Liver (tissue), 9 donors: ENCODE results near the gene KRIT1. TPM values are rescaled to one million over a fixed set of nuclear protein-coding genes. Genes with fewer than 3 reads are reported as not detected.

Source experiments
- DNase-seq: peaks from one replicate; pipeline ENCODE4 v3.0.0-alpha.2; 2017; ENCODE audit warnings: low spot score
- H3K27ac ChIP-seq, 2 donors: one replicate each; pipeline ENCODE4 v1.7.0; 2013; ENCODE audit warnings: inconsistent platforms in 2 of 2, low read length in 2 of 2, control low read depth in 1 of 2, low read depth in 1 of 2, mild to moderate bottlenecking in 1 of 2
- H3K27me3 ChIP-seq, 4 donors: one replicate each; pipeline versions ENCODE4 v1.6.1 to v1.7.0; 2013; ENCODE audit warnings: low read length in 3 of 4, inconsistent platforms in 1 of 4, mild to moderate bottlenecking in 1 of 4, moderate library complexity in 1 of 4; ENCODE audit not compliant: control insufficient read depth in 4 of 4, insufficient read depth in 4 of 4
- H3K36me3 ChIP-seq, 4 donors: one replicate each; pipeline versions ENCODE4 v1.6.1 to v1.7.0; 2013; ENCODE audit warnings: low read length in 3 of 4, mild to moderate bottlenecking in 3 of 4, low read depth in 1 of 4, moderate library complexity in 1 of 4; ENCODE audit not compliant: control insufficient read depth in 4 of 4, insufficient read depth in 3 of 4
- H3K4me1 ChIP-seq, 4 donors: one replicate each; pipeline versions ENCODE4 v1.6.1 to v1.7.0; 2013; ENCODE audit warnings: low read length in 3 of 4, mild to moderate bottlenecking in 3 of 4, moderate library complexity in 1 of 4; ENCODE audit not compliant: control insufficient read depth in 4 of 4, insufficient read depth in 4 of 4
- H3K4me3 ChIP-seq, 3 donors: one replicate each; pipeline versions ENCODE4 v1.6.1 to v1.7.0; 2013; ENCODE audit warnings: low read length in 3 of 3, control low read depth in 1 of 3, low read depth in 1 of 3, mild to moderate bottlenecking in 1 of 3
- H3K9ac ChIP-seq, 2 donors: one replicate each; pipeline ENCODE4 v1.7.0; 2013; ENCODE audit warnings: low read length in 2 of 2, mild to moderate bottlenecking in 2 of 2, moderate library complexity in 2 of 2, control low read depth in 1 of 2, low read depth in 1 of 2
- H3K9me3 ChIP-seq, 4 donors: one replicate each; pipeline versions ENCODE4 v1.6.1 to v1.7.0; 2013; ENCODE audit warnings: low read length in 3 of 4; ENCODE audit not compliant: control insufficient read depth in 4 of 4
- EGR1 ChIP-seq, 2 donors: IDR thresholded peaks; 2 replicates each; pipeline ENCODE4 v1.6.1; 2016 to 2018; ENCODE audit warnings: antibody characterized with exemption in 2 of 2, low read depth in 2 of 2
- FOXA1 ChIP-seq: IDR thresholded peaks from 2 replicates; pipeline ENCODE4 v1.6.1; 2016; ENCODE audit warnings: antibody characterized with exemption
- FOXA2 ChIP-seq: IDR thresholded peaks from 2 replicates; pipeline ENCODE4 v1.6.1; 2016; ENCODE audit warnings: antibody characterized with exemption
- GABPA ChIP-seq, 2 donors: IDR thresholded peaks in 1 of 2; conservative IDR thresholded peaks in 1 of 2; 2 replicates each; pipeline ENCODE4 v1.6.1; 2016; ENCODE audit warnings: antibody characterized with exemption in 2 of 2, mild to moderate bottlenecking in 1 of 2, moderate library complexity in 1 of 2
- HNF4A ChIP-seq, 2 donors: conservative IDR thresholded peaks; 2 replicates each; pipeline ENCODE4 v1.6.1; 2016; ENCODE audit warnings: antibody characterized with exemption in 2 of 2, mild to moderate bottlenecking in 2 of 2
- HNF4G ChIP-seq: IDR thresholded peaks from 2 replicates; pipeline ENCODE4 v1.6.1; 2016; ENCODE audit warnings: antibody characterized with exemption
- JUND ChIP-seq, 2 donors: IDR thresholded peaks; 2 replicates each; pipeline ENCODE4 v1.6.1; 2016; ENCODE audit warnings: antibody characterized with exemption in 2 of 2
- NR2F2 ChIP-seq: IDR thresholded peaks from 2 replicates; pipeline ENCODE4 v1.6.1; 2016; ENCODE audit warnings: antibody characterized with exemption
- RAD21 ChIP-seq, 2 donors: IDR thresholded peaks; 2 replicates each; pipeline ENCODE4 v1.6.1; 2016; ENCODE audit warnings: antibody characterized with exemption in 2 of 2, mild to moderate bottlenecking in 2 of 2
- RXRA ChIP-seq, 2 donors: IDR thresholded peaks; 2 replicates each; pipeline ENCODE4 v1.6.1; 2017 to 2018; ENCODE audit warnings: antibody characterized with exemption in 2 of 2, mild to moderate bottlenecking in 1 of 2
- SP1 ChIP-seq: IDR thresholded peaks from 2 replicates; pipeline ENCODE4 v1.6.1; 2018; ENCODE audit warnings: antibody characterized with exemption, mild to moderate bottlenecking
- TAF1 ChIP-seq: conservative IDR thresholded peaks from 2 replicates; pipeline ENCODE4 v1.6.1; 2016; ENCODE audit warnings: antibody characterized with exemption, mild to moderate bottlenecking
- YY1 ChIP-seq: IDR thresholded peaks from 2 replicates; pipeline ENCODE4 v1.6.1; 2016; ENCODE audit warnings: antibody characterized with exemption, mild to moderate bottlenecking
- WGBS: extraction: QIAGEN DNeasy Blood & Tissue Kit; methylation state at CpG from one replicate; pipeline ENCODE4 v1.1.7; 2013; 5-methylcytosine and 5-hydroxymethylcytosine counted together
- polyA plus RNA-seq, 2 donors: library from polyadenylated mRNA; stranded (reverse) in 1 of 2; unstranded in 1 of 2; fragments of 200-250 nt in 1 of 2; fragments of >200 nt in 1 of 2; fragmentation: Nextera tagmentation in 1 of 2; extraction: Ambion mirVana in 1 of 2; gene quantifications; one replicate each; pipeline versions ENCODE4 v1.2.1 to v1.2.3, GENCODE V29; 2013 to 2015
- total RNA-seq, 2 donors: library from RNA; depleted of rRNA; stranded (reverse); fragments of >200 nt; gene quantifications; one replicate each; pipeline ENCODE4 v1.2.3, GENCODE V29; 2014
- TF ChIP-seq, protein P1 (sequence below): IDR thresholded peaks from 2 replicates; pipeline ENCODE4 v1.6.1; 2016; ENCODE audit warnings: antibody characterized with exemption
- TF ChIP-seq, protein P2 (sequence below): IDR thresholded peaks from 2 replicates; pipeline ENCODE4 v1.6.1; 2016; ENCODE audit warnings: antibody characterized with exemption, mild to moderate bottlenecking
- TF ChIP-seq, protein P3 (sequence below): IDR thresholded peaks from 2 replicates; pipeline ENCODE4 v1.6.1; 2016; ENCODE audit warnings: antibody characterized with exemption
- TF ChIP-seq, protein P4 (sequence below): IDR thresholded peaks from 2 replicates; pipeline ENCODE4 v1.6.1; 2016; ENCODE audit warnings: antibody characterized with exemption
- TF ChIP-seq, protein P5 (sequence below): fragments of 150-350 bp; IDR thresholded peaks from 2 replicates; pipeline ENCODE4 v1.5.1; 2017; ENCODE audit warnings: improper control_type of control experiment, low read depth, low read length; ENCODE audit not compliant: missing input control
- donor health status: healthy.
- donor health status: healthy.
- donor health status: healthy.
- donor health status: healthy.
- donor health status: healthy.

Gene KRIT1
- total and polyA plus RNA-seq, 4 donors = 8.0 to 48.4 (median 23.9) TPM

DNA sequence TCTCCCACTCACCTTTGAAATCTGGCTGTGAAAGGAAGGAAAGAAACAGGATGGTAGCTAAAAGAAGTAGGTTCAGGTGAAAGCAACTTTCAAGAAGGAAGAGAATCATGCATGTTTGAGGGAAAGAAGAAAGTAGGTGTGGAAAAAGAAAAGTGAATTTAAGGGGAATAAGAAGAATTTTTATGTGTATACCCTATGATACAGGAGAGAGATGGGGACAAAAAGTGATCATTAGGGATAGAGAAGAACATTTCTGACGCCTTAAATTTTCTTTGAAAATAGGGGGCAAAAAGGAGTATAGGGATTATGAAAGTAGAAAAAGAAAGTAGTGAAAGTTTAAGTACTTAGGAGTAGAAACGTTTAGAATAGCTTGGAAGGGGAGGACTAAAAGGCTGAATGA is 15.2 kb downstream of the KRIT1 start:
- H3K4me1 ChIP-seq = no peaks in the 10 kb centered on the region
- peaks cover 0 to 45% (median 38%) of the 10 kb centered on the region in 4 donors for H3K36me3 ChIP-seq
- H3K27me3 ChIP-seq = no peaks in the 10 kb centered on the region
- DNase-seq = no peak
- no peak overlapping the region for H3K27ac ChIP-seq
- H3K4me3 ChIP-seq = no peak overlapping the region
- 85% methylated on average over 2 of the region's 2 CpGs for WGBS
- no peak overlapping the region for H3K9ac ChIP-seq
- TF ChIP-seq FOXA2 = no peak
- TF ChIP-seq, protein P1, sequence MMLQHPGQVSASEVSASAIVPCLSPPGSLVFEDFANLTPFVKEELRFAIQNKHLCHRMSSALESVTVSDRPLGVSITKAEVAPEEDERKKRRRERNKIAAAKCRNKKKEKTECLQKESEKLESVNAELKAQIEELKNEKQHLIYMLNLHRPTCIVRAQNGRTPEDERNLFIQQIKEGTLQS = no peak
- TF ChIP-seq TAF1 = no peak
- TF ChIP-seq, protein P2, sequence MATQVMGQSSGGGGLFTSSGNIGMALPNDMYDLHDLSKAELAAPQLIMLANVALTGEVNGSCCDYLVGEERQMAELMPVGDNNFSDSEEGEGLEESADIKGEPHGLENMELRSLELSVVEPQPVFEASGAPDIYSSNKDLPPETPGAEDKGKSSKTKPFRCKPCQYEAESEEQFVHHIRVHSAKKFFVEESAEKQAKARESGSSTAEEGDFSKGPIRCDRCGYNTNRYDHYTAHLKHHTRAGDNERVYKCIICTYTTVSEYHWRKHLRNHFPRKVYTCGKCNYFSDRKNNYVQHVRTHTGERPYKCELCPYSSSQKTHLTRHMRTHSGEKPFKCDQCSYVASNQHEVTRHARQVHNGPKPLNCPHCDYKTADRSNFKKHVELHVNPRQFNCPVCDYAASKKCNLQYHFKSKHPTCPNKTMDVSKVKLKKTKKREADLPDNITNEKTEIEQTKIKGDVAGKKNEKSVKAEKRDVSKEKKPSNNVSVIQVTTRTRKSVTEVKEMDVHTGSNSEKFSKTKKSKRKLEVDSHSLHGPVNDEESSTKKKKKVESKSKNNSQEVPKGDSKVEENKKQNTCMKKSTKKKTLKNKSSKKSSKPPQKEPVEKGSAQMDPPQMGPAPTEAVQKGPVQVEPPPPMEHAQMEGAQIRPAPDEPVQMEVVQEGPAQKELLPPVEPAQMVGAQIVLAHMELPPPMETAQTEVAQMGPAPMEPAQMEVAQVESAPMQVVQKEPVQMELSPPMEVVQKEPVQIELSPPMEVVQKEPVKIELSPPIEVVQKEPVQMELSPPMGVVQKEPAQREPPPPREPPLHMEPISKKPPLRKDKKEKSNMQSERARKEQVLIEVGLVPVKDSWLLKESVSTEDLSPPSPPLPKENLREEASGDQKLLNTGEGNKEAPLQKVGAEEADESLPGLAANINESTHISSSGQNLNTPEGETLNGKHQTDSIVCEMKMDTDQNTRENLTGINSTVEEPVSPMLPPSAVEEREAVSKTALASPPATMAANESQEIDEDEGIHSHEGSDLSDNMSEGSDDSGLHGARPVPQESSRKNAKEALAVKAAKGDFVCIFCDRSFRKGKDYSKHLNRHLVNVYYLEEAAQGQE = no peak
- TF ChIP-seq JUND (IDR thresholded peaks at IDR 0.05) = no peak
- no peak for TF ChIP-seq EGR1 (IDR thresholded peaks at IDR 0.05; ENCODE audit: low read depth in 2 of 2)
- no peak for TF ChIP-seq YY1
- no peak for TF ChIP-seq RAD21 (IDR thresholded peaks at IDR 0.05)
- TF ChIP-seq HNF4G = no peak
- TF ChIP-seq FOXA1 = no peak
- no peak for TF ChIP-seq NR2F2
- TF ChIP-seq, protein P3, sequence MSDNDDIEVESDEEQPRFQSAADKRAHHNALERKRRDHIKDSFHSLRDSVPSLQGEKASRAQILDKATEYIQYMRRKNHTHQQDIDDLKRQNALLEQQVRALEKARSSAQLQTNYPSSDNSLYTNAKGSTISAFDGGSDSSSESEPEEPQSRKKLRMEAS = no peak
- TF ChIP-seq HNF4A (conservative IDR thresholded peaks at IDR 0.05) = no peak
- TF ChIP-seq, protein P4, sequence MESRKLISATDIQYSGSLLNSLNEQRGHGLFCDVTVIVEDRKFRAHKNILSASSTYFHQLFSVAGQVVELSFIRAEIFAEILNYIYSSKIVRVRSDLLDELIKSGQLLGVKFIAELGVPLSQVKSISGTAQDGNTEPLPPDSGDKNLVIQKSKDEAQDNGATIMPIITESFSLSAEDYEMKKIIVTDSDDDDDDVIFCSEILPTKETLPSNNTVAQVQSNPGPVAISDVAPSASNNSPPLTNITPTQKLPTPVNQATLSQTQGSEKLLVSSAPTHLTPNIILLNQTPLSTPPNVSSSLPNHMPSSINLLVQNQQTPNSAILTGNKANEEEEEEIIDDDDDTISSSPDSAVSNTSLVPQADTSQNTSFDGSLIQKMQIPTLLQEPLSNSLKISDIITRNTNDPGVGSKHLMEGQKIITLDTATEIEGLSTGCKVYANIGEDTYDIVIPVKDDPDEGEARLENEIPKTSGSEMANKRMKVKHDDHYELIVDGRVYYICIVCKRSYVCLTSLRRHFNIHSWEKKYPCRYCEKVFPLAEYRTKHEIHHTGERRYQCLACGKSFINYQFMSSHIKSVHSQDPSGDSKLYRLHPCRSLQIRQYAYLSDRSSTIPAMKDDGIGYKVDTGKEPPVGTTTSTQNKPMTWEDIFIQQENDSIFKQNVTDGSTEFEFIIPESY = no peak
- TF ChIP-seq GABPA (IDR thresholded peaks at IDR 0.05 in 1 of 2, conservative IDR thresholded peaks at IDR 0.05 in 1 of 2) = no peak
- TF ChIP-seq, protein P5, sequence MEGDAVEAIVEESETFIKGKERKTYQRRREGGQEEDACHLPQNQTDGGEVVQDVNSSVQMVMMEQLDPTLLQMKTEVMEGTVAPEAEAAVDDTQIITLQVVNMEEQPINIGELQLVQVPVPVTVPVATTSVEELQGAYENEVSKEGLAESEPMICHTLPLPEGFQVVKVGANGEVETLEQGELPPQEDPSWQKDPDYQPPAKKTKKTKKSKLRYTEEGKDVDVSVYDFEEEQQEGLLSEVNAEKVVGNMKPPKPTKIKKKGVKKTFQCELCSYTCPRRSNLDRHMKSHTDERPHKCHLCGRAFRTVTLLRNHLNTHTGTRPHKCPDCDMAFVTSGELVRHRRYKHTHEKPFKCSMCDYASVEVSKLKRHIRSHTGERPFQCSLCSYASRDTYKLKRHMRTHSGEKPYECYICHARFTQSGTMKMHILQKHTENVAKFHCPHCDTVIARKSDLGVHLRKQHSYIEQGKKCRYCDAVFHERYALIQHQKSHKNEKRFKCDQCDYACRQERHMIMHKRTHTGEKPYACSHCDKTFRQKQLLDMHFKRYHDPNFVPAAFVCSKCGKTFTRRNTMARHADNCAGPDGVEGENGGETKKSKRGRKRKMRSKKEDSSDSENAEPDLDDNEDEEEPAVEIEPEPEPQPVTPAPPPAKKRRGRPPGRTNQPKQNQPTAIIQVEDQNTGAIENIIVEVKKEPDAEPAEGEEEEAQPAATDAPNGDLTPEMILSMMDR = no peak
- no peak for TF ChIP-seq SP1
- H3K9me3 ChIP-seq = no peaks in the 10 kb centered on the region

DNA sequence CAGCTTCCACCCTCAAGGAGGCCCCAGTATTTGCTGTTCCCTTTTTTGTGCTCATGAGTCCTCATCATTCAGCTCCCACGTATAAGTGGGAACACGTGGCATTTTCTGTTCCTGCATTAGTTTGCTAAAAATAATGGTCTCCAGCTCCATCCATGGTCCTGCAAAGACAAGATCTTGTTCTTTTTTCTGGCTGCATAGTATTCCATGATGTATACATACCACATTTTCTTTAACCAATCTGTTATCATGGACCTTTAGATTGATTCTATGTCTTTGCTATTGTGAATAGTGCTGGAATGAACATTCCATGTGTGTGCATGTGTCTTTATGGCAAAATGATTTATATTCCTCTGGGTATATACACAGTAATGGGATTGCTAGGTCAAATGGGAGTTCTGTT is 17.0 kb downstream of the KRIT1 start:
- Histone ChIP-seq H3K27me3 (no peaks in the 10 kb centered on the region), H3K36me3 (peaks cover 1 to 43% (median 39%) of the 10 kb centered on the region in 4 donors), H3K4me1 (no peaks in the 10 kb centered on the region), H3K4me3 (no peak overlapping the region), H3K9me3 (no peaks in the 10 kb centered on the region), H3K9ac (no peak overlapping the region), H3K27ac (no peak overlapping the region)
- 97% methylated on average over 2 of the region's 2 CpGs for WGBS
- no peak for DNase-seq
- TF ChIP-seq GABPA (IDR thresholded peaks at IDR 0.05 in 1 of 2, conservative IDR thresholded peaks at IDR 0.05 in 1 of 2) (no peak), HNF4G (no peak), EGR1 (IDR thresholded peaks at IDR 0.05; ENCODE audit: low read depth in 2 of 2) (no peak), SP1 (no peak), RAD21 (IDR thresholded peaks at IDR 0.05) (no peak), JUND (IDR thresholded peaks at IDR 0.05) (no peak), HNF4A (conservative IDR thresholded peaks at IDR 0.05) (no peak), NR2F2 (no peak), RXRA (IDR thresholded peaks at IDR 0.05) (no peak), FOXA2 (no peak), TAF1 (no peak), FOXA1 (no peak)
- TF ChIP-seq, protein P4 = no peak
- TF ChIP-seq, protein P1 = no peak
- TF ChIP-seq, protein P5 = no peak
